Mammary epithelial cell (primary cell): ENCODE measurements around the gene ASPG.

Experiments
- EZH2 ChIP-seq: IDR thresholded peaks from 2 replicates; pipeline ENCODE4 v1.6.1; 2012; ENCODE audit warnings: low read length, inconsistent platforms, borderline replicate concordance
- TF ChIP-seq, protein P1 (sequence below), 2 donors: IDR thresholded peaks in 1 of 2; conservative IDR thresholded peaks in 1 of 2; 2 replicates each; pipeline ENCODE4 v1.5.1; 2011 to 2012; ENCODE audit warnings: inconsistent platforms in 2 of 2, low read length in 2 of 2, mild to moderate bottlenecking in 2 of 2, control low read depth in 1 of 2, low read depth in 1 of 2; ENCODE audit not compliant: insufficient read depth in 1 of 2; ENCODE audit errors: extremely low read depth in 1 of 2

GRCh38 chr14:104161602-104162367 lies 76.3 kb downstream of the ASPG start:
- no peak for TF ChIP-seq EZH2
- TF ChIP-seq, protein P1, sequence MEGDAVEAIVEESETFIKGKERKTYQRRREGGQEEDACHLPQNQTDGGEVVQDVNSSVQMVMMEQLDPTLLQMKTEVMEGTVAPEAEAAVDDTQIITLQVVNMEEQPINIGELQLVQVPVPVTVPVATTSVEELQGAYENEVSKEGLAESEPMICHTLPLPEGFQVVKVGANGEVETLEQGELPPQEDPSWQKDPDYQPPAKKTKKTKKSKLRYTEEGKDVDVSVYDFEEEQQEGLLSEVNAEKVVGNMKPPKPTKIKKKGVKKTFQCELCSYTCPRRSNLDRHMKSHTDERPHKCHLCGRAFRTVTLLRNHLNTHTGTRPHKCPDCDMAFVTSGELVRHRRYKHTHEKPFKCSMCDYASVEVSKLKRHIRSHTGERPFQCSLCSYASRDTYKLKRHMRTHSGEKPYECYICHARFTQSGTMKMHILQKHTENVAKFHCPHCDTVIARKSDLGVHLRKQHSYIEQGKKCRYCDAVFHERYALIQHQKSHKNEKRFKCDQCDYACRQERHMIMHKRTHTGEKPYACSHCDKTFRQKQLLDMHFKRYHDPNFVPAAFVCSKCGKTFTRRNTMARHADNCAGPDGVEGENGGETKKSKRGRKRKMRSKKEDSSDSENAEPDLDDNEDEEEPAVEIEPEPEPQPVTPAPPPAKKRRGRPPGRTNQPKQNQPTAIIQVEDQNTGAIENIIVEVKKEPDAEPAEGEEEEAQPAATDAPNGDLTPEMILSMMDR (conservative IDR thresholded peaks at IDR 0.05 in 1 of 2, IDR thresholded peaks at IDR 0.05 in 1 of 2; ENCODE audit: extremely low read depth in 1 of 2, insufficient read depth in 1 of 2, low read depth in 1 of 2, low read length in 2 of 2) = no peak
